ENCODE measurements around the gene GSTA4.
A peak's percentile ranks its signal among the peaks of the same experiment; 100 is the strongest.

GSTA4 gene

GRCh38 chr6:53005663-53006250 is 10.7 kb upstream of the GSTA4 start:
- TF ChIP-seq PAX5 (IDR thresholded peaks at IDR 0.05; ENCODE audit: insufficient read depth, low read length, severe bottlenecking), result no peak
- DNase-seq (ENCODE audit: insufficient read length, low spot score) (no peak), FAIRE-seq (no peak)

GRCh38 chr6:52999456-52999855 is 4.4 kb upstream of the GSTA4 start:
- FAIRE-seq (no peak), DNase-seq (ENCODE audit: insufficient read length, low spot score) (no peak)
- TF ChIP-seq POU2F2 (IDR thresholded peaks at IDR 0.05; ENCODE audit: low read depth, low read length), result no peak

GRCh38 chr6:52998603-52999002 is 3.5 kb upstream of the GSTA4 start:
- TF ChIP-seq POLR2A (IDR thresholded peaks at IDR 0.05; ENCODE audit: low read depth, low read length), result no peak
- TF ChIP-seq TAF1 (IDR thresholded peaks at IDR 0.05; ENCODE audit: low read depth, low read length), result no peak
- no peak for TF ChIP-seq PAX5 (IDR thresholded peaks at IDR 0.05; ENCODE audit: insufficient read depth, low read length, severe bottlenecking)
- TF ChIP-seq POU2F2 (IDR thresholded peaks at IDR 0.05; ENCODE audit: low read depth, low read length), result no peak
- no peak for TF ChIP-seq SPI1 (IDR thresholded peaks at IDR 0.05; ENCODE audit: low read depth, low read length)
- no peak for TF ChIP-seq POLR2AphosphoS5 (IDR thresholded peaks at IDR 0.05; ENCODE audit: low read depth, low read length)
- no peak for DNase-seq (ENCODE audit: insufficient read length, low spot score)

GRCh38 chr6:52995913-52996645 is 995 bp upstream of the GSTA4 start:
- DNase-seq (ENCODE audit: insufficient read length, low spot score) (no peak), FAIRE-seq (no peak)
- no peak for TF ChIP-seq SPI1 (IDR thresholded peaks at IDR 0.05; ENCODE audit: low read depth, low read length)
- TF ChIP-seq TAF1 (IDR thresholded peaks at IDR 0.05; ENCODE audit: low read depth, low read length), result no peak
- TF ChIP-seq POU2F2 (IDR thresholded peaks at IDR 0.05; ENCODE audit: low read depth, low read length), result no peak
- no peak for TF ChIP-seq POLR2A (IDR thresholded peaks at IDR 0.05; ENCODE audit: low read depth, low read length)
- TF ChIP-seq POLR2AphosphoS5 (IDR thresholded peaks at IDR 0.05; ENCODE audit: low read depth, low read length), result no peak

More at GRCh38 chr6:52998603-52999002, 3.5 kb upstream of the GSTA4 start:
- FAIRE-seq, result no peak

- FAIRE-seq (no peak), DNase-seq (ENCODE audit: insufficient read length, low spot score) (peak; percentile 13)
- no peak for TF ChIP-seq SPI1 (IDR thresholded peaks at IDR 0.05; ENCODE audit: low read depth, low read length)
- no peak for TF ChIP-seq TAF1 (IDR thresholded peaks at IDR 0.05; ENCODE audit: low read depth, low read length)
- no peak for TF ChIP-seq POU2F2 (IDR thresholded peaks at IDR 0.05; ENCODE audit: low read depth, low read length)
- TF ChIP-seq PAX5 (IDR thresholded peaks at IDR 0.05; ENCODE audit: insufficient read depth, low read length, severe bottlenecking), result no peak
- TF ChIP-seq POLR2AphosphoS5 (IDR thresholded peaks at IDR 0.05; ENCODE audit: low read depth, low read length), result no peak
- no peak for TF ChIP-seq POLR2A (IDR thresholded peaks at IDR 0.05; ENCODE audit: low read depth, low read length)
Observed at GRCh38 chr6:52994839-52995088, 320 bp downstream of the GSTA4 start.

- no peak for FAIRE-seq
- TF ChIP-seq POU2F2 (IDR thresholded peaks at IDR 0.05; ENCODE audit: low read depth, low read length), result no peak
- no peak for TF ChIP-seq PAX5 (IDR thresholded peaks at IDR 0.05; ENCODE audit: insufficient read depth, low read length, severe bottlenecking)
- TF ChIP-seq TAF1 (IDR thresholded peaks at IDR 0.05; ENCODE audit: low read depth, low read length), result no peak
- TF ChIP-seq POLR2A (IDR thresholded peaks at IDR 0.05; ENCODE audit: low read depth, low read length), result no peak
- no peak for DNase-seq (ENCODE audit: insufficient read length, low spot score)
Observed at GRCh38 chr6:52994031-52994838, 849 bp downstream of the GSTA4 start.

- DNase-seq (ENCODE audit: insufficient read length, low spot score) (no peak), FAIRE-seq (no peak)
- TF ChIP-seq POLR2A (IDR thresholded peaks at IDR 0.05; ENCODE audit: low read depth, low read length), result no peak
- no peak for TF ChIP-seq POLR2AphosphoS5 (IDR thresholded peaks at IDR 0.05; ENCODE audit: low read depth, low read length)
- no peak for TF ChIP-seq SPI1 (IDR thresholded peaks at IDR 0.05; ENCODE audit: low read depth, low read length)
- no peak for TF ChIP-seq PAX5 (IDR thresholded peaks at IDR 0.05; ENCODE audit: insufficient read depth, low read length, severe bottlenecking)
- TF ChIP-seq TAF1 (IDR thresholded peaks at IDR 0.05; ENCODE audit: low read depth, low read length), result no peak
- TF ChIP-seq POU2F2 (IDR thresholded peaks at IDR 0.05; ENCODE audit: low read depth, low read length), result no peak
Observed at GRCh38 chr6:52992980-52993920, 1.8 kb downstream of the GSTA4 start.

- FAIRE-seq (no peak), DNase-seq (ENCODE audit: insufficient read length, low spot score) (no peak)
- no peak for TF ChIP-seq PAX5 (IDR thresholded peaks at IDR 0.05; ENCODE audit: insufficient read depth, low read length, severe bottlenecking)
- no peak for TF ChIP-seq SPI1 (IDR thresholded peaks at IDR 0.05; ENCODE audit: low read depth, low read length)
- no peak for TF ChIP-seq POU2F2 (IDR thresholded peaks at IDR 0.05; ENCODE audit: low read depth, low read length)
- TF ChIP-seq POLR2AphosphoS5 (IDR thresholded peaks at IDR 0.05; ENCODE audit: low read depth, low read length), result no peak
- no peak for TF ChIP-seq POLR2A (IDR thresholded peaks at IDR 0.05; ENCODE audit: low read depth, low read length)
- no peak for TF ChIP-seq TAF1 (IDR thresholded peaks at IDR 0.05; ENCODE audit: low read depth, low read length)
Observed at GRCh38 chr6:52990342-52990741, 4.7 kb downstream of the GSTA4 start.

GRCh38 chr6:52985228-52985627 is 9.9 kb downstream of the GSTA4 start:
- TF ChIP-seq TAF1 (IDR thresholded peaks at IDR 0.05; ENCODE audit: low read depth, low read length), result no peak
- TF ChIP-seq POLR2A (IDR thresholded peaks at IDR 0.05; ENCODE audit: low read depth, low read length), result no peak
- TF ChIP-seq PAX5 (IDR thresholded peaks at IDR 0.05; ENCODE audit: insufficient read depth, low read length, severe bottlenecking), result no peak
- no peak for TF ChIP-seq POLR2AphosphoS5 (IDR thresholded peaks at IDR 0.05; ENCODE audit: low read depth, low read length)
- TF ChIP-seq POU2F2 (IDR thresholded peaks at IDR 0.05; ENCODE audit: low read depth, low read length), result no peak
- TF ChIP-seq SPI1 (IDR thresholded peaks at IDR 0.05; ENCODE audit: low read depth, low read length), result no peak
- FAIRE-seq (no peak), DNase-seq (ENCODE audit: insufficient read length, low spot score) (no peak)
